ENCODE measurements around the gene ARHGAP26. TPM values are rescaled to one million over a fixed set of nuclear protein-coding genes. Genes with fewer than 3 reads are reported as not detected.

The ARHGAP26 gene
- total RNA-seq, 1 donor from 2014 or later: 42.1 TPM

DNA sequence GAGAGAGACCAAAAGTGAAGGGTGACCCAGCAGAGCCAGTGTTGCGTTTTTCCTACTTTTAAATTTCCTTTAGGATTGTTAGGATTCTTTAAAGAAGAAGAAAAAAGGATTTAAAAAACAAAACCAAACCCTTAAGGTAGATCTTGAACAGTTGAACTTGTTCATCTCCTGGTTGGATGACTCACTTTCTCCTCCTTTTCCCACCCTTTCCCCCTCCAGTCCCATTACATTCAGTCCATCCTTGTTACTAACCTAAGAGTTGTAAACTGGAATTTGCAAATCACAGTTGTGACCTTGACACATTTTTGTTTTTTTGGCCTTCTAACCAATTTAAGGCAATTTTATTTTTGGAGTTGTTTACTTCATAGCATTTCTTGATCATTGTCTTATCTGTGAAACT lies 289.2 kb downstream of the ARHGAP26 start:
- intact Hi-C loops (cut with DNase I): no loop called here
- H3K4me3 ChIP-seq: no peak overlapping the region
- DNase-seq (no peak), ATAC-seq (no peak)
- no peaks in the 10 kb centered on the region for H3K36me3 ChIP-seq
- H3K27ac ChIP-seq: no peak overlapping the region
- H3K4me1 ChIP-seq: peaks cover 58% of the 10 kb centered on the region
- no peaks in the 10 kb centered on the region for H3K27me3 ChIP-seq (ENCODE audit: low read depth)
- H3K9me3 ChIP-seq: no peaks in the 10 kb centered on the region
- TF ChIP-seq, protein P1, sequence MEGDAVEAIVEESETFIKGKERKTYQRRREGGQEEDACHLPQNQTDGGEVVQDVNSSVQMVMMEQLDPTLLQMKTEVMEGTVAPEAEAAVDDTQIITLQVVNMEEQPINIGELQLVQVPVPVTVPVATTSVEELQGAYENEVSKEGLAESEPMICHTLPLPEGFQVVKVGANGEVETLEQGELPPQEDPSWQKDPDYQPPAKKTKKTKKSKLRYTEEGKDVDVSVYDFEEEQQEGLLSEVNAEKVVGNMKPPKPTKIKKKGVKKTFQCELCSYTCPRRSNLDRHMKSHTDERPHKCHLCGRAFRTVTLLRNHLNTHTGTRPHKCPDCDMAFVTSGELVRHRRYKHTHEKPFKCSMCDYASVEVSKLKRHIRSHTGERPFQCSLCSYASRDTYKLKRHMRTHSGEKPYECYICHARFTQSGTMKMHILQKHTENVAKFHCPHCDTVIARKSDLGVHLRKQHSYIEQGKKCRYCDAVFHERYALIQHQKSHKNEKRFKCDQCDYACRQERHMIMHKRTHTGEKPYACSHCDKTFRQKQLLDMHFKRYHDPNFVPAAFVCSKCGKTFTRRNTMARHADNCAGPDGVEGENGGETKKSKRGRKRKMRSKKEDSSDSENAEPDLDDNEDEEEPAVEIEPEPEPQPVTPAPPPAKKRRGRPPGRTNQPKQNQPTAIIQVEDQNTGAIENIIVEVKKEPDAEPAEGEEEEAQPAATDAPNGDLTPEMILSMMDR (IDR thresholded peaks at IDR 0.05): no peak

- Histone ChIP-seq H3K4me1 (peaks cover 58% of the 10 kb centered on the region), H3K27ac (no peak overlapping the region), H3K4me3 (no peak overlapping the region), H3K9me3 (no peaks in the 10 kb centered on the region), H3K36me3 (no peaks in the 10 kb centered on the region), H3K27me3 (ENCODE audit: low read depth) (no peaks in the 10 kb centered on the region)
- ATAC-seq (no peak), DNase-seq (no peak)
- intact Hi-C loops (cut with DNase I): no loop called here
- TF ChIP-seq, protein P1 (IDR thresholded peaks at IDR 0.05): no peak
Measured at GRCh38 chr5:143059976-143060765, 290.0 kb downstream of the ARHGAP26 start.

- Histone ChIP-seq H3K36me3 (no peaks in the 10 kb centered on the region), H3K9me3 (no peaks in the 10 kb centered on the region), H3K27me3 (ENCODE audit: low read depth) (no peaks in the 10 kb centered on the region), H3K27ac (no peak overlapping the region), H3K4me3 (no peak overlapping the region), H3K4me1 (peaks cover 69% of the 10 kb centered on the region)
- ATAC-seq (no peak), DNase-seq (no peak)
- intact Hi-C loops (cut with DNase I): no loop called here
- TF ChIP-seq, protein P1 (IDR thresholded peaks at IDR 0.05): no peak
Measured at GRCh38 chr5:143061161-143061945, 291.2 kb downstream of the ARHGAP26 start.

GRCh38 chr5:143062379-143062778 lies 292.2 kb downstream of the ARHGAP26 start:
- DNase-seq (no peak), ATAC-seq (no peak)
- Histone ChIP-seq H3K4me3 (no peak overlapping the region), H3K27ac (no peak overlapping the region), H3K36me3 (no peaks in the 10 kb centered on the region), H3K4me1 (peaks cover 72% of the 10 kb centered on the region), H3K9me3 (no peaks in the 10 kb centered on the region), H3K27me3 (ENCODE audit: low read depth) (no peaks in the 10 kb centered on the region)
- intact Hi-C loops (cut with DNase I): no loop called here
- TF ChIP-seq, protein P1 (IDR thresholded peaks at IDR 0.05): no peak

DNA sequence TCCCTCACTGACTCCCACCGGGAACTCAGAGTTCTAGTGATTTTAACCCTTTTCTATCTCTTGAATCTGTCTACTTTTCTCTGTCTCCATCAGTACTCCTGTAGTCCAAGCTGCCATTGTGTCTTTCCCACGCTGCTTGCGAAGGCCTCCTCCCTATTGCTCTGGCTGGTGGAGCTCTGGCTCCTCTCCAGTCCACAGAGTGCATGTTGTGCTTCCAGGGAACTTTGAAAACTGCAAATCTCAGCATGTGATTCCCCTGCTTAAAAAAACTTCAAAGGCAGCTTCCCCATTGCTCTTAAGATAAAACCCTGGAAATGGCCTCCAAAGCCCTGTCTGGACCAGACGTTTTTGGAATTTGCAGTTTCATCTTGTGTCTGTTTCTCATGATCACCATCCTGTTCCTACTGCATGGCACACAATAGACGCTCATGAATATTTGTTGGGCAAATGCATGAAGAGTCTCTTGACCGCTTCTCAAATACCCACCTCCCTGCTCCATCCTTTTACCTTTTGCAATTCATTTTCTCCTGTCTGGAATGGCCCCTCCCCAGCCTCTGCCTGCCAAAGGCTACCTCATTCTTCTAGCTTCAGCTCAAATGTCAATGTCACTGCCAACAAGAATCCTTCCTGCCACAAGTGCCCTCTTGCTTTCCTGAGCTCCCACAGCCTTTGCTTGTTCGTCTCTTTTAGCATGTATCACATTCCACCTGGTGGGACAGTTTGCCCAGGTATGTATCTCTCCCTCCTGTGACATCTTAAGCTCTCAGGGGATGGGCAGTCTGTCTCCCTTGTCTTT lies 293.2 kb downstream of the ARHGAP26 start:
- no peaks in the 10 kb centered on the region for H3K27me3 ChIP-seq (ENCODE audit: low read depth)
- H3K4me3 ChIP-seq: no peak overlapping the region
- peaks cover 72% of the 10 kb centered on the region for H3K4me1 ChIP-seq
- TF ChIP-seq, protein P1 (IDR thresholded peaks at IDR 0.05): no peak
- H3K36me3 ChIP-seq: peaks cover 3% of the 10 kb centered on the region
- peak in 1 of 2 donors; percentile 28 for ATAC-seq
- intact Hi-C loops (cut with DNase I): no loop called here
- no peak for DNase-seq
- H3K27ac ChIP-seq: peak overlapping the region; percentile 61
- H3K9me3 ChIP-seq: no peaks in the 10 kb centered on the region
